Neuronal stem cell (in vitro differentiated cells): ENCODE results near the gene RAPGEF1. TPM values are rescaled to one million over a fixed set of nuclear protein-coding genes. Genes with fewer than 3 reads are reported as not detected.
A peak's percentile ranks its signal among the peaks of the same experiment; 100 is the strongest.

Source experiments
- DNase-seq: peaks from one replicate; pipeline ENCODE4 v3.0.0-alpha.2; 2013; ENCODE audit warnings: low spot score
- H2AFZ ChIP-seq: one replicate; pipeline ENCODE4 v1.6.1; 2013; ENCODE audit warnings: mild to moderate bottlenecking, low read length, inconsistent platforms
- H2AK5ac ChIP-seq: 2 replicates; pipeline ENCODE4 v1.6.1; 2013; ENCODE audit warnings: low read depth, mild to moderate bottlenecking, inconsistent platforms, low read length, moderate library complexity, mixed read lengths
- H2BK120ac ChIP-seq: 2 replicates; pipeline ENCODE4 v1.6.1; 2013; ENCODE audit warnings: low read depth, mild to moderate bottlenecking, inconsistent platforms, low read length, moderate library complexity, mixed read lengths
- H2BK12ac ChIP-seq: one replicate; pipeline ENCODE4 v1.6.1; 2013; ENCODE audit warnings: low read length, inconsistent platforms
- H2BK15ac ChIP-seq: 2 replicates; pipeline ENCODE4 v1.6.1; 2013; ENCODE audit warnings: mild to moderate bottlenecking, low read length, inconsistent platforms, mixed read lengths
- H2BK5ac ChIP-seq: one replicate; pipeline ENCODE4 v1.6.1; 2013; ENCODE audit warnings: inconsistent platforms, mild to moderate bottlenecking, low read length, moderate library complexity
- H3K14ac ChIP-seq: one replicate; pipeline ENCODE4 v1.6.1; 2013; ENCODE audit warnings: low read length, inconsistent platforms
- H3K18ac ChIP-seq: 2 replicates; pipeline ENCODE4 v1.6.1; 2013; ENCODE audit warnings: low read length, inconsistent platforms
- H3K23ac ChIP-seq: 2 replicates; pipeline ENCODE4 v1.6.1; 2013; ENCODE audit warnings: low read depth, mild to moderate bottlenecking, mixed read lengths, low read length, inconsistent platforms; ENCODE audit not compliant: poor library complexity
- H3K27ac ChIP-seq: replicated peaks from 3 replicates; pipeline ENCODE4 v1.5.1; 2013; ENCODE audit warnings: low read length, inconsistent platforms
- H3K27me3 ChIP-seq, 3 experiments: 2 replicates each; pipeline ENCODE4 v1.6.1; 2013; ENCODE audit warnings: low read length in 3 of 3, mild to moderate bottlenecking in 2 of 3, inconsistent platforms in 1 of 3, low read depth in 1 of 3, mixed read lengths in 1 of 3, moderate library complexity in 1 of 3; ENCODE audit not compliant: control insufficient read depth in 3 of 3, insufficient read depth in 3 of 3
- H3K36me3 ChIP-seq, 2 donors: replicated peaks in 1 of 2; 2 replicates each; pipeline ENCODE4 v1.6.1; 2013; ENCODE audit warnings: low read length in 2 of 2; ENCODE audit not compliant: control insufficient read depth in 2 of 2, insufficient read depth in 2 of 2
- H3K4ac ChIP-seq: 2 replicates; pipeline ENCODE4 v1.6.1; 2013; ENCODE audit warnings: inconsistent platforms, mild to moderate bottlenecking, low read length, moderate library complexity
- H3K4me1 ChIP-seq, 2 donors: 1 replicate in 1 of 2; 2 replicates in 1 of 2; pipeline ENCODE4 v1.6.1; 2013; ENCODE audit warnings: low read length in 2 of 2, low read depth in 1 of 2; ENCODE audit not compliant: control insufficient read depth in 2 of 2, insufficient read depth in 1 of 2
- H3K4me2 ChIP-seq: one replicate; pipeline ENCODE4 v1.6.1; 2013; ENCODE audit warnings: mild to moderate bottlenecking, low read length, inconsistent platforms; ENCODE audit not compliant: insufficient read depth, poor library complexity, severe bottlenecking
- H3K4me3 ChIP-seq, 2 donors: 2 replicates each; pipeline ENCODE4 v1.5.1; 2013; ENCODE audit warnings: low read length in 2 of 2, mild to moderate bottlenecking in 2 of 2, inconsistent platforms in 1 of 2, moderate library complexity in 1 of 2
- H3K79me1 ChIP-seq: one replicate; pipeline ENCODE4 v1.6.1; 2013; ENCODE audit warnings: low read depth, mild to moderate bottlenecking, inconsistent platforms, low read length, moderate library complexity
- H3K9ac ChIP-seq: one replicate; pipeline ENCODE4 v1.6.1; 2013; ENCODE audit warnings: mild to moderate bottlenecking, low read depth, low read length, inconsistent platforms; ENCODE audit not compliant: poor library complexity
- H3K9me3 ChIP-seq, 2 donors: replicated peaks in 1 of 2; 2 replicates each; pipeline versions ENCODE3 to v1.6.1; 2013; ENCODE audit warnings: low read length in 2 of 2, mild to moderate bottlenecking in 2 of 2, inconsistent platforms in 1 of 2, low read depth in 1 of 2, mixed read lengths in 1 of 2, moderate library complexity in 1 of 2; ENCODE audit not compliant: control insufficient read depth in 2 of 2, insufficient read depth in 1 of 2
- H4K8ac ChIP-seq: one replicate; pipeline ENCODE4 v1.6.1; 2013; ENCODE audit warnings: low read depth, mild to moderate bottlenecking, inconsistent platforms, low read length, moderate library complexity
- H4K91ac ChIP-seq: one replicate; pipeline ENCODE4 v1.6.1; 2013; ENCODE audit warnings: low read length, low read depth, mild to moderate bottlenecking, inconsistent platforms; ENCODE audit not compliant: poor library complexity
- WGBS, 2 donors: extraction: QIAGEN DNeasy Blood & Tissue Kit; methylation state at CpG; one replicate each; pipeline ENCODE4 v1.1.7; 2013; ENCODE audit warnings: missing lambda C conversion rate in 2 of 2, mixed read lengths in 1 of 2; ENCODE audit not compliant: insufficient read length in 2 of 2, insufficient replicate concordance in 1 of 2; ENCODE audit errors: extremely low coverage in 2 of 2; 5-methylcytosine and 5-hydroxymethylcytosine counted together
- polyA plus RNA-seq, 2 experiments: library from polyadenylated mRNA; stranded (reverse); fragments of 200-250 nt; gene quantifications; one replicate each; pipeline ENCODE4 v1.2.3, GENCODE V29; 2013

The RAPGEF1 gene, protein sequence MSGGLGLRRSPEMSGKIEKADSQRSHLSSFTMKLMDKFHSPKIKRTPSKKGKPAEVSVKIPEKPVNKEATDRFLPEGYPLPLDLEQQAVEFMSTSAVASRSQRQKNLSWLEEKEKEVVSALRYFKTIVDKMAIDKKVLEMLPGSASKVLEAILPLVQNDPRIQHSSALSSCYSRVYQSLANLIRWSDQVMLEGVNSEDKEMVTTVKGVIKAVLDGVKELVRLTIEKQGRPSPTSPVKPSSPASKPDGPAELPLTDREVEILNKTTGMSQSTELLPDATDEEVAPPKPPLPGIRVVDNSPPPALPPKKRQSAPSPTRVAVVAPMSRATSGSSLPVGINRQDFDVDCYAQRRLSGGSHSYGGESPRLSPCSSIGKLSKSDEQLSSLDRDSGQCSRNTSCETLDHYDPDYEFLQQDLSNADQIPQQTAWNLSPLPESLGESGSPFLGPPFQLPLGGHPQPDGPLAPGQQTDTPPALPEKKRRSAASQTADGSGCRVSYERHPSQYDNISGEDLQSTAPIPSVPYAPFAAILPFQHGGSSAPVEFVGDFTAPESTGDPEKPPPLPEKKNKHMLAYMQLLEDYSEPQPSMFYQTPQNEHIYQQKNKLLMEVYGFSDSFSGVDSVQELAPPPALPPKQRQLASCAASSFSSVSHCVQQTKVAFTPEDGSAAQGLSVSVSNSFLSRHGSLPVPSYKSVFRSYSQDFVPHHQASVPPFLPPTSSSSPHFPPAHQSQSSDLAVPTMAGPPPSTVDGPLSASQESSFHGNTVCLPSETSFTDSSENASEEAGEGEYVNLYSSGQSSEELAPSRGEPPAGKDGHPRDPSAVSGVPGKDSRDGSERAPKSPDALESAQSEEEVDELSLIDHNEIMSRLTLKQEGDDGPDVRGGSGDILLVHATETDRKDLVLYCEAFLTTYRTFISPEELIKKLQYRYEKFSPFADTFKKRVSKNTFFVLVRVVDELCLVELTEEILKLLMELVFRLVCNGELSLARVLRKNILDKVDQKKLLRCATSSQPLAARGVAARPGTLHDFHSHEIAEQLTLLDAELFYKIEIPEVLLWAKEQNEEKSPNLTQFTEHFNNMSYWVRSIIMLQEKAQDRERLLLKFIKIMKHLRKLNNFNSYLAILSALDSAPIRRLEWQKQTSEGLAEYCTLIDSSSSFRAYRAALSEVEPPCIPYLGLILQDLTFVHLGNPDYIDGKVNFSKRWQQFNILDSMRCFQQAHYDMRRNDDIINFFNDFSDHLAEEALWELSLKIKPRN (N-terminal part only)
- polyA plus RNA-seq (2013, experiment 1 of 2) = 34.5 TPM
- 33.7 TPM for polyA plus RNA-seq (2013, experiment 2 of 2)

DNA sequence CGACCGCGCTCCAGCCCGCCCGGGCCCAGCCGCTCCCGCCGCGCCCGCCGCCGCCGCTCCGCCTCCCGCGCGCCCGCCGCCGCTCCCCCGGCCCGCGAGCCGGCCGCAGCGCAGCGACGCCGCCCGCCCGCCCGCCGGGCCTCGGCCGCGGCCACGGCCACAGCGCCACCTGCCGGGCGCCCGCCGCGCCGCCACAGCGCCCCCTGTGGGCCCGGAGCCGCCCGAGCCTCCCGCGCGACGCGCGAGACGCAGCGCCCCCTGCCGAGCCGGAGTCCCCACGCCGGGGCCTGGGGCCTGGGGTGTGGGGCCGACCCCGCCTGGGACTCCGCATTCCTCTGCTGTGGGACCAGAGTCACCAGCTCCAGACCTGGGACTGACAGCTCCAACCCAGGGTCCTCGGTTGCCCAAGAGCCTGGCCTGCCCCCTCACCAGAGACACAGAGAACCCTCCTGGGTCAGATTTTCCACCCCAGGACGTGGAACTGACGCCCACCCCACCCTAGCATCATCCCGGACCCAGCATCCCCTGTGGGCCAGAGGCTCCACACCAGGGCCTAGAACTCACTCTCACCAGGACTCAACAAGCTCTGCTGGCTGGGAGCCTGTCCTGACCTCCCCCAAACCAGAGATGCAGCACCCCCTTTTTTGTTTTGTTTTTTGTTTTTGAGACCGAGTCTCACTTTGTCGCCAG lies at the start of gene RAPGEF1:
RAPGEF1 (minus strand) TSS at position 118 of the 690 bp plus-strand sequence. CDS start 246 bp downstream, outside the sequence.
- Histone ChIP-seq H3K14ac (no peak within 1 kb of the TSS), H3K79me1 (no peaks in the 10 kb centered on the region), H3K9ac (peak within 1 kb of the TSS; percentile 72), H2BK12ac (no peak within 1 kb of the TSS), H2AFZ (peak within 1 kb of the TSS; percentile 87), H3K4me1 (peaks cover 6 to 7% of the 10 kb centered on the region in 2 donors), H2AK5ac (peak within 1 kb of the TSS; percentile 85), H4K91ac (no peak within 1 kb of the TSS), H3K27ac (no peak within 1 kb of the TSS), H3K4me3 (peak within 1 kb of the TSS; percentile 60 to 87), H2BK120ac (no peak within 1 kb of the TSS), H3K27me3 (no peaks in the 10 kb centered on the region), H3K36me3 (peaks cover 0 to 11% of the 10 kb centered on the region in 2 donors), H3K4ac (no peak within 1 kb of the TSS), H2BK15ac (no peak within 1 kb of the TSS), H2BK5ac (peak within 1 kb of the TSS; percentile 17), H3K18ac (peak within 1 kb of the TSS; percentile 89), H3K4me2 (peak within 1 kb of the TSS; percentile 72), H3K23ac (no peak within 1 kb of the TSS), H3K9me3 (peaks cover 3 to 6% of the 10 kb centered on the region in 2 donors), H4K8ac (no peak within 1 kb of the TSS)
- DNase-seq = peak; percentile 47
- WGBS, 2 donors = no CpG with 5 or more reads among the region's 69 CpGs

- Histone ChIP-seq H3K14ac (no peak overlapping the region), H4K91ac (no peak overlapping the region), H2BK12ac (no peak overlapping the region), H3K4me1 (no peaks in the 10 kb centered on the region), H3K36me3 (no peaks in the 10 kb centered on the region), H3K18ac (no peak overlapping the region), H3K9me3 (no peaks in the 10 kb centered on the region), H2AFZ (no peak overlapping the region), H3K9ac (no peak overlapping the region), H3K79me1 (no peaks in the 10 kb centered on the region), H4K8ac (no peak overlapping the region), H2BK15ac (no peak overlapping the region), H3K27ac (no peak overlapping the region), H2AK5ac (no peak overlapping the region), H3K4ac (no peak overlapping the region), H3K4me3 (no peak overlapping the region), H2BK120ac (no peak overlapping the region), H3K27me3 (peaks cover 0 to 20% (median 0%) of the 10 kb centered on the region in 3 experiments), H3K4me2 (no peak overlapping the region), H3K23ac (no peak overlapping the region), H2BK5ac (no peak overlapping the region)
- no peak for DNase-seq
- WGBS, 2 donors = no CpG with 5 or more reads among the region's 1 CpG
Measured at GRCh38 chr9:131788851-131789250, 49.0 kb upstream of the RAPGEF1 start.

- H3K27ac ChIP-seq = no peak overlapping the region
- H3K23ac ChIP-seq = no peak overlapping the region
- no peak overlapping the region for H3K9ac ChIP-seq
- no peak overlapping the region for H4K8ac ChIP-seq
- no peaks in the 10 kb centered on the region for H3K36me3 ChIP-seq
- no peak overlapping the region for H2AK5ac ChIP-seq
- H3K4ac ChIP-seq = no peak overlapping the region
- no peak overlapping the region for H2AFZ ChIP-seq
- H4K91ac ChIP-seq = no peak overlapping the region
- no peak overlapping the region for H2BK12ac ChIP-seq
- no peak overlapping the region for H3K4me3 ChIP-seq
- WGBS, 2 donors = no CpG with 5 or more reads among the region's 9 CpGs
- no peak overlapping the region for H3K18ac ChIP-seq
- H3K9me3 ChIP-seq = no peaks in the 10 kb centered on the region
- H3K4me1 ChIP-seq = no peaks in the 10 kb centered on the region
- H3K14ac ChIP-seq = no peak overlapping the region
- H2BK5ac ChIP-seq = no peak overlapping the region
- H3K27me3 ChIP-seq = peaks cover 0 to 11% (median 0%) of the 10 kb centered on the region in 3 experiments
- DNase-seq = no peak
- H2BK120ac ChIP-seq = no peak overlapping the region
- H3K79me1 ChIP-seq = no peaks in the 10 kb centered on the region
- H2BK15ac ChIP-seq = no peak overlapping the region
- no peak overlapping the region for H3K4me2 ChIP-seq
Measured at GRCh38 chr9:131787838-131788237, 48.0 kb upstream of the RAPGEF1 start.
